Measurements from ENCODE around the gene VWA5B2.

- TF ChIP-seq NR2C2 (CRISPR knock-in tag; IDR thresholded peaks at IDR 0.05) (no peak), NR2C2 (tag; IDR thresholded peaks at IDR 0.05) (no peak), CTCF (IDR thresholded peaks at IDR 0.05 in 2 of 3, conservative IDR thresholded peaks at IDR 0.05 in 1 of 3; ENCODE audit: insufficient read depth in 2 of 3, low read depth in 1 of 3, low read length in 3 of 3) (no peak), MEF2A (IDR thresholded peaks at IDR 0.05; ENCODE audit: control insufficient read depth, low read depth, low read length) (no peak), KLF13 (tag; IDR thresholded peaks at IDR 0.05; ENCODE audit: borderline replicate concordance, low read depth) (no peak), KDM5B (IDR thresholded peaks at IDR 0.05; ENCODE audit: insufficient replicate concordance, low read depth, low read length) (no peak), ZKSCAN1 (IDR thresholded peaks at IDR 0.05; ENCODE audit: low read depth, low read length) (no peak), POLR2A (conservative IDR thresholded peaks at IDR 0.05) (no peak), CBX8 (IDR thresholded peaks at IDR 0.05; ENCODE audit: borderline replicate concordance, extremely low read depth, low read depth, low read length, poor library complexity, severe bottlenecking) (no peak), GABPA (tag; conservative IDR thresholded peaks at IDR 0.05; ENCODE audit: low read depth) (no peak), BRCA1 (IDR thresholded peaks at IDR 0.05) (no peak), BRCA1 (CRISPR knock-in tag; IDR thresholded peaks at IDR 0.05) (no peak), RFX5 (IDR thresholded peaks at IDR 0.05; ENCODE audit: low read depth, low read length) (no peak), MED1 (CRISPR knock-in tag; IDR thresholded peaks at IDR 0.05; ENCODE audit: borderline replicate concordance) (no peak), ZSCAN29 (IDR thresholded peaks at IDR 0.05) (no peak)
Observed at GRCh38 chr3:184231671-184232070, 2.3 kb downstream of the VWA5B2 start.

All from K562 (cell line).